Measurements from ENCODE around the gene TP53I13.

Gene TP53I13

DNA sequence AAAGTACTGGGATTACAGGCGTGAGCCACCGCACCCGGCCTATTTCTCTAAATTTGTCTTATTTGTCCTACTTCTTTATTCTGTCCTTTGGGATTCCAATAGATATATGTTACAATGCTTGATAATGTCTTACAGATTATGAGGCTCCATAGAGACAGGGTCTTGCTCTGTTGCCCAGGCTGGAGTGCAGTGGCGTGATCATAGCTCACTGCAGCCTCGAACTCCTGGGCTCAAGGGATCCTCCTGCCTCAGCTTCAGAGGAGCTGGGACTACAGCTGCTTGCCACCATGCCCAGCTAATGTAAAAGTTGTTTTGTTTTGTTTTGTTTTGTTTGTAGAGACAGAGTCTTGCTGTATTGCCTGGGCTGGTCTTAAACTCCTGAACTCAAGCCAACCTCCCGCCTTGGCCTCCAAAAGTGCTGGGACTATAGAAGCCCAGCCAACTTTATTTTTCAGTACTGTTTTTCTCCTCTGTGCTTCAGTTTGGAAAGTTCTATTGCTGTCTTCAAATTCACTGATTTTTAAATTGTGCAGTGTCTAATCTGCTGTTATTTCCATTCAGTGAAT, 34.7 kb downstream of the TP53I13 start:
- TF ChIP-seq ZFX (IDR thresholded peaks at IDR 0.05) = no peak
- TF ChIP-seq, protein P1, sequence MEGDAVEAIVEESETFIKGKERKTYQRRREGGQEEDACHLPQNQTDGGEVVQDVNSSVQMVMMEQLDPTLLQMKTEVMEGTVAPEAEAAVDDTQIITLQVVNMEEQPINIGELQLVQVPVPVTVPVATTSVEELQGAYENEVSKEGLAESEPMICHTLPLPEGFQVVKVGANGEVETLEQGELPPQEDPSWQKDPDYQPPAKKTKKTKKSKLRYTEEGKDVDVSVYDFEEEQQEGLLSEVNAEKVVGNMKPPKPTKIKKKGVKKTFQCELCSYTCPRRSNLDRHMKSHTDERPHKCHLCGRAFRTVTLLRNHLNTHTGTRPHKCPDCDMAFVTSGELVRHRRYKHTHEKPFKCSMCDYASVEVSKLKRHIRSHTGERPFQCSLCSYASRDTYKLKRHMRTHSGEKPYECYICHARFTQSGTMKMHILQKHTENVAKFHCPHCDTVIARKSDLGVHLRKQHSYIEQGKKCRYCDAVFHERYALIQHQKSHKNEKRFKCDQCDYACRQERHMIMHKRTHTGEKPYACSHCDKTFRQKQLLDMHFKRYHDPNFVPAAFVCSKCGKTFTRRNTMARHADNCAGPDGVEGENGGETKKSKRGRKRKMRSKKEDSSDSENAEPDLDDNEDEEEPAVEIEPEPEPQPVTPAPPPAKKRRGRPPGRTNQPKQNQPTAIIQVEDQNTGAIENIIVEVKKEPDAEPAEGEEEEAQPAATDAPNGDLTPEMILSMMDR (conservative IDR thresholded peaks at IDR 0.05) = no peak
- no peak overlapping the region for H3K27ac ChIP-seq

DNA sequence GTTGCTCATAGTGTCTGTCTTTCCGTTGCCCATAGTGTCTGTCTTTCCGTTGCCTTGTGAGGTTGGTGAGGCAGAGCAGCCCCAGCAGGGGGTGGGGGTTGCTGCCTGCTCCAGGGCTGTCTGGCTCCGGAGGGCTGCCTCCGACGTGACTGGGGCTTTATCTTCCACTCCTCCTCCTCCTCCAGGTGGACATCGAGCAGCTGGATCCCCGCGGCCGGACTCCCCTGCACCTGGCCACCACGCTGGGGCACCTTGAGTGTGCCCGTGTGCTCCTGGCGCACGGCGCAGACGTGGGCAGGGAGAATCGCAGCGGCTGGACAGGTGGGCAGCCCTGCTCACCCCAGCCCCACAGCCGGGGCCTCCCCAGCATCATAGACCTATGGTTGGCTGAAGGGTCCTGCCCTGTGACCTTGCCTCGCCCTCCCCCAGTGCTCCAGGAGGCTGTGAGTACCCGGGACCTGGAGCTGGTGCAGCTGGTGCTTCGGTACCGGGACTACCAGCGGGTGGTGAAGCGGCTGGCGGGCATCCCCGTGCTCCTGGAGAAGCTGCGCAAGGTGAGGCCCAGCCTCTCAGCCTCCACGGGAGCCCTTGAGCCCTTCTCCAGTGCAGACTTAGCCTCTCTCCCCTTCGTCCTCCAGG, 39.2 kb downstream of the TP53I13 start:
- no peak overlapping the region for H3K27ac ChIP-seq
- TF ChIP-seq, protein P1 (conservative IDR thresholded peaks at IDR 0.05) = no peak
- TF ChIP-seq ZFX (IDR thresholded peaks at IDR 0.05) = no peak

DNA sequence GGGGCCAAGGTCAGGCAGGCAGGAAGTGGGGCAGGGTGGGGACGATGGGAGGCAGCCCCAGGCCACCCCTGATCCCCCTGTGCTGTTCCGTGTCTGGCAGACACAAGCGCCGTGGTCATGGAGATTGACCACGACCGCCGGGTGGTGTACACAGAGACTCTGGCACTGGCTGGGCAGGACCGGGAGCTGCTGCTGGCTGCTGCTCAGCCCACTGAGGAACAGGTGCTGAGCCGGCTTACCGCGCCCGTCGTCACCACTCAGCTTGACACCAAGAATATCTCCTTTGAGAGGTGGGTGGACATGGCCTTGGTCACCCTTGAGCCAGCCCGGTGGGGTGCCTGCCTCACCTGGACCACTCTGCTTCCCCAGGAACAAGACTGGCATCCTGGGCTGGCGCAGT, 40.5 kb downstream of the TP53I13 start:
- no peak overlapping the region; the same call in 1 of the 2 replicates for H3K27ac ChIP-seq
- TF ChIP-seq, protein P1 (conservative IDR thresholded peaks at IDR 0.05) = no peak
- no peak for TF ChIP-seq ZFX (IDR thresholded peaks at IDR 0.05)

DNA sequence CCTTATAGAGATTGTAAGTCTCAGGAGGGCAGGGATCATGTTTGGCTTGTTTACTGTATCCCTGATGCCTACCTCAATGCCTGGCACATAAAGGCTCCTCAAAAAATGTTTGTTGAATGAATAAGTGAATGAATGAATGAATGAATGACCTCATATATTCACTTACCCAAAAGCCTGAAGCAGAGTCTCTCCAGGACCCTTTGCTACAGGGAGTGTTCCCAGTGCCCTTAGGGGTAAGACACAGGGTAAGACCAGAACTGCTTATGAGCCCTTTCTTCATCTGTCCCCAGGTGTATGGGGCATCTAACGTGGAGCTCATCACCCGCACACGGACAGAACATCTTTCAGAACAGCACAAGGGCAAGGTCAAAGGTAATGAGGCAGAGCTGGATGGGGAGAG, 41.9 kb downstream of the TP53I13 start:
- no peak overlapping the region for H3K27ac ChIP-seq
- TF ChIP-seq ZFX (IDR thresholded peaks at IDR 0.05) = no peak
- TF ChIP-seq, protein P1 (conservative IDR thresholded peaks at IDR 0.05) = no peak

DNA sequence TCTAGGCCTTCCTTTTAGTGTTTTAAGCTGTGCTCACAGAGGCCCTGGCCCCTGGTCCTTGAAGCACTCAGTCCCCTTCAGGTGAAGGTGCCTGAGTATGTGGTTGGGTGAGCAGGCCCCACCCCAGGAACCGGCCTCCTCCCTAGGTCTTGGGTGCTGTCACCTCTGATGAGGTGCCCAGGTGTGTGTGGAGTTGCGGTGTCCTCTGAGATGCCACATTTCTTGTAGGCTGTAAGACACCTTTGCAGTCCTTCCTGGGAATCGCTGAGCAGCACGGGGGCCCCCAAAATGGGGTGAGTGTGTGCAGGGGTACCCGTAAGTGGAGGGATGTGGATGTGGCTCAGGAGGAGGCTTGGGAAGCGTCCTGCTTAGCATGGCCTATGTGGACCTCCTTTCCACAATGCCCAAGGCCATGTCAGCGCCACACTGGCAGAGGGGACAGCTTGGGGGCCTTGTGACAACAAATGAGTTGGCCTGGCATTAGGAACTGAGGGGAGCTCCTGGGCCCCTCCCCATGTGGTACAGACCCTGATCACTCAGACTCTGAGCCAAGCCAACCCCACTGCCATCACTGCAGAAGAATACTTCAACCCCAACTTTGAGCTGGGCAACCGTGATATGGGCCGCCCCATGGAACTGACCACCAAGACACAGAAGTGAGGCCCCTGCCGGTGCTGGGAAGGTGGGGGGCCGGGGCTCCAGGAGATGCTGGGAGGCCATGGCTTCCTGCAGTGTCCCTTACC, 43.0 kb downstream of the TP53I13 start:
- TF ChIP-seq ZFX (IDR thresholded peaks at IDR 0.05) = no peak
- TF ChIP-seq, protein P1 (conservative IDR thresholded peaks at IDR 0.05) = no peak
- no peak overlapping the region for H3K27ac ChIP-seq

DNA sequence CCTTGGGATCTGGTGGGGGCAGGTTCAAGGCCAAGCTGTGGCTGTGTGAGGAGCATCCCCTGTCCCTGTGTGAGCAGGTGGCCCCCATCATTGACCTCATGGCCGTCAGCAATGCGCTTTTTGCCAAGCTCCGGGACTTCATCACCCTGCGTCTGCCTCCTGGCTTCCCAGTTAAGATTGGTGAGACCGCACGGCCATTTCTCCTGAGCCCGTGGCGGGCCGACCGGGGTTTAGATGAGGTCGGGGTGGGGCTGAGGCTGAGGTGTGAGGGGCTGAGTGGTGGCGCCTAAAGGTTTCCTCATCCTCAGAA, 43.5 kb downstream of the TP53I13 start:
- H3K27ac ChIP-seq = no peak overlapping the region
- TF ChIP-seq, protein P1 (conservative IDR thresholded peaks at IDR 0.05) = no peak
- no peak for TF ChIP-seq ZFX (IDR thresholded peaks at IDR 0.05)

Measured in C4-2B (cell line).